GM21390 (cell line): ENCODE measurements around the gene HDAC4.
A peak's percentile ranks its signal among the peaks of the same experiment; 100 is the strongest.

Experiments used
- ATAC-seq: cut with Tn5 transposase; IDR thresholded peaks from one replicate; pipeline ENCODE4 v1.9.1; 2021; ENCODE audit not compliant: unreplicated experiment

The HDAC4 gene

DNA sequence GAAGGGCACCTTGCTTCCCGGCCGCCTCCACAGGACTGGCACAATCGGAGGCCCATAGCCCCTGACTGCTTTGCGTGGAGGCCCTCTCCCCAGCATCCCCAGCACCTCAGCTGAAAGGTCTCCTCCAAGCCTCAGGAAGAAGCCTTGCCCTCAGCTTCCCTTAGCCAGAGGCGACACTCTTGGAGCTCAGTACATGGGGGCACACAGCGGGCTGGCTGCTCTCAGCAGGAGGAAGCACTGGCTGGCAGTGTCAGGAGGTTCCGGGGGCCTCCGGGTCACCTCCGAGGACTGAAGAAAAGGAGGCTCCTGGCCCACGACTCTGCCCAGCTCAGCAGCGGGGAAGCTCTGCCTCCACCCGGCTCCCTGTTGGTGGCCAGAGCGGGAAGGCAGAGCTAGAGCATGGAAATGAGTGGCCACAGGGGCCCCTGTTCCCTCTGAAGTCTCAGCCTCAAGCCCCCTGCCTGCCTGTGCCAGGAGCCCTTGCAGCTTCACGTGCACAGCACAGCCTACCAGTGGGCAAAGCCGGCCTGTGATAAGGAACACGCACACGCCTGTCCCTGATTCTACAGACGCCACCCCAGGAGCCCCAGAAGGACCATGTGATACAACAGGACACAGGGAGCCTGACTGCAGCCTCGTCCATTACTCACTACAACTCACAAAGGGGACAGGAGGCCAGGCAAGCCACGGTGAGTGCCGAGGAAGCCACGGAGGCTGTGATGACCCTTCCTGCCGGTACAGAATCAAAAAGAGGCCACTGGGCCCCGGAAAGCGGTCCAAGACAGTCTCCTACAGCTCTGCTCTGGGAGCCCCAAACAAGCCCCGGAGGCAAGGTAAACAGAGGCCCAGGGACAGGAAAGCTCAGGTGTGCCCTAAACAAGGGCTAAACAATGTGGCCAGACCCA lies 15.5 kb downstream of the HDAC4 start:
- ATAC-seq: no peak

DNA sequence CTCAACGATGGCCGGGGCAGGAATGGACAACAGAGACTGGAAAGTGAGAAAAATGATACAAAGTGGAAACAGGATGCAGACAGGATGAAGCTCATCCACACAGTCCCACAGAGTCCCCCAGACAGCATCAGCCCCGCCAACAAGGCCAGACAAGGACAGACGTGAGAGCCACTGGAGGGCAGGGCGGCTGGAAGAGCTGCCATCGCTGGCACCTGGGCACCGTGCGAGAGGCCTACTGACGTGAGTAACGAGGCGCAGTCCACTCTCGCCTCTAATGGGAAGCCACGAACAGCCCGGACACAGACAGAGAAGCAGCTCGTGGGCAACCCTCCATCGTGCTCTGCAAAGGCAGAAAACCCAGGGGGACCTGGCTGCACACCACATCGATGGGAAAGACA lies 17.1 kb downstream of the HDAC4 start:
- no peak for ATAC-seq

DNA sequence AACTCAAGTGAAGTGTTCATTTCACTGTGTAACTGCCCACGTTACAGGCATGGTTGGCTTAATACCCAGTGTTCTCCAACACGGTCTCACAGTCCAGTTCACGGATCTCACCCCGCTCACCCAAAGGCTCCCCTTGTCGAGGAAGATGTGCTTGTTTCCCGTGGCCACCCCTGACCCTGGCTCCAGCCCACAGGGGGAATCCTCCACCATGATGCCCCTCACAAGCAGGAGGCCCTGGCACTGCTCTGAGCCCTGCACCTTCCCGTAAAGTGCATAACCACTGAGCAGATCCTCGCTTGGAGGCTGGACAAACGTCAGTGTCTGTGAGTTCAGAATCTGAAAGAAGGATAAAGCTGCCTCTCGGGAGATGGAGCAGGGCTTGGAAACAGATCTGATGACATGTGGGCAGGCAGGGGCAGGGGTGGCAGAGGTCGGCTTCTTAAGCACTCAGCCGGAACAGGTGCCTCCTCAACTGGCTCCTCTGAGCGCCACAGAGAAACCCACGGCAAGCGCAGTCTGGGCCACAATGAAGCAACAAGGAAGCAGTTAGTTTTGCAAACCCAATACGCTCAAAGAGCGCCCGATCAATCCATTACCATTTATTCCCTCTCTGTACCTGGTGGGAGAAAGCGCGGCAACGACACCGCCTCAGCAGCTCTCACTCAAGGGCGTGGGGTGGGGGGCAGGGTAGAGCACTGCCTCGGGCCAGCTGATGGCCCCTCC lies 17.6 kb downstream of the HDAC4 start:
- no peak for ATAC-seq

DNA sequence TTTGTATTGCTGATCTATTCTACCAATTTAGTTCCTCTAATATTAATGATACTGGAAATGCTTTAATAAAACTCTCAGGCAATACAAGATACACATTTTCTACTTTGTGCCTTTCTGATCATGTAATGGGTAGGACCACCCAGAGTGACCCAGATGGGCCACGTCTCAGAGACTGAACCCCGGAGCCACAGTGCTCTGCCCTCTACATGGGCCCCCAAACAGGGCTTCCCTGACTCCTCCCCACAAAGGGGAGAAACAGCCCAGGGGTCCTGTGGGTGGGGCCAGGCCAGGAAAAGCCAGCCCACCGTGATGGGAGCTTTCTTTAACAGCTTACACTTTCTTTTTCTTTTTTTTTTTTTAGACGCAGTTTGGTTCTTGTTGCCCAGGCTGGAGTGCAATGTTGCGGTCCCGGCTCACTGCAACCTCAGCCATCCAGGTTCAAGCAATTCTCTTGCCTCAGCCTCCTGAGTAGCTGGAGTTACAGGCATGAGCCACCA lies 18.4 kb downstream of the HDAC4 start:
- no peak for ATAC-seq

DNA sequence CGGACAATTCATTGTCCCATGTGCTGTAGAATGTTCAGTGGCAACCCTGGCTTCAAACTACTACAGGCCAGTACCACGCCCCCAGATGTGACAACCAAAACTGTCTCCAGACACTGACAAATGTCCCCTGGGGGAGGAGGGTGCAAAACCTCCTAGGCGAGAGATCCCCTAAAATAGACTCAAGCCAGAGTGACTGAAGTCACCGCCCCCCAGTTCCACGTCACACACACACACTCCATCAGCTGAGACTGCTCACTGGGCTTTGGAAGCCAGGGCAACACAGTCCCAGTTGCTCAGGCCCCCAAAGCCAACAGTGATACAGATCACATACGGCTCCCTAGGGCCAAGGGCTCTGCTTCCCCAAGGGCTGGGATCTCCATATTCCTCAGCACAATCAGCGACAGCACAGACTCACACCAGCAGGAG lies 19.1 kb downstream of the HDAC4 start:
- peak; percentile 63 for ATAC-seq

DNA sequence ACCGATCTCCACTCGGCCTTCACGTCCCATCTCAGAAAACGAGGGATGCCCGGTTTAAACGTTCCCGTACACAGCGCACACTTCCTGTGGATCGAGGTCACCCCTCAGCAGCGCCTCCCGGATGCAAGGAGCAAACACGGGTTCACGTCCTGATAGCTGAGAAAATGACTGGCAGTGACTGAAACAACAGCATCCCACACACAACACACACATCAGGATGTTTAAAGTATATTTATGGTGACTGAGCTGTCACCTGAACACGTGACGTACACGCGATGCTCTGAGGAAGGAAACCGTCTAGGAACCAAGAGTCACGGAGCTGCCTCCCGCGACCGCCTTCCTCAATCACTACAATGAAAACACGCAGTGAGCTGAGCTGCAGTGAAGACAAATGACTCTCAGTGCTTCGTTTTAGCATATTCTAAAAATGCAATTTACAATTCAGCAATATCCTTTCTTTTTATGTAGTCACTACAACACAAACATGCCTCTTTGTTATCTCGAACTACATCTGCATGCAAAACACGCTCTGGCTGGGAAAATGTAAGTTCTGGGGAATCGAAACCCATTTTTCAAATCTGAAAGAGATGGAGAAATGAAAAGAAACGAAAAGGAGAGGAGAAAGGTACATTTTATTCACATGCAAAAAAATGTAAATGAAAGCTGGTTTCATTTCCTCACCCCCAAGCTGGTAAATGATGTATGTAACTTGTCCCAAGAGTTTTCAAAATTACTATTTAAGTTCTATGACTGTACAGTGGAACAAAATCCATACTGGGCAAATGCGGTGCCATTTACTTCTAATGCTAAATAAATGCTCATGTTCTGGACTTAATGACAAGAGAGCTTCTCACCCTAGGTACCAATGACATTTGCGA lies 19.8 kb downstream of the HDAC4 start:
- ATAC-seq: peak; percentile 55

DNA sequence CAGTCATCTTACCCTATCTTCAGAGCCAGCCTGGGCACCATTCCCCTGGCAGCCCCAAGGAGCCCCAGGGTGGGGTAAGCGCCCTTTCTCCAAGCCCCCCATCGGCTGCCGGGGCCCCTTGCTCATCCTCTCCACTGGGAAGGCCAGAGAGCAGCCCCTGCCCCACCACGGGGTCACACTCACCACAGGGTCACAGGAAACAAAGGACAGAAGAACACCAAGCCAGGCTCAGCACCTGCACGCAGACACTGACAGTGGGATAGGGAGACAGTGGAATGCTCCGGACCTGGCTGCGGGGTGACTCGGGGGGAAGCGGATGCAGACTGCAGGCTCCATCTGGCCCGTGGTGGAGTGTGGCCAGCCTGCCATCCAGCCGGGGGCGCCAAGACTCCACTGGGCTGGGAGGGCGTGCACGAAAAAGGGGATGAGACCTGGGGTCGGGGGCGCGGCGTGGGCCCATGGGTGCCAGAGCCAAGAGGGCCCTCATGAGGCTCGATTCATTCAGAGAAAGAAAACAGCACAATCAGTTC lies 21.1 kb downstream of the HDAC4 start:
- no peak for ATAC-seq

DNA sequence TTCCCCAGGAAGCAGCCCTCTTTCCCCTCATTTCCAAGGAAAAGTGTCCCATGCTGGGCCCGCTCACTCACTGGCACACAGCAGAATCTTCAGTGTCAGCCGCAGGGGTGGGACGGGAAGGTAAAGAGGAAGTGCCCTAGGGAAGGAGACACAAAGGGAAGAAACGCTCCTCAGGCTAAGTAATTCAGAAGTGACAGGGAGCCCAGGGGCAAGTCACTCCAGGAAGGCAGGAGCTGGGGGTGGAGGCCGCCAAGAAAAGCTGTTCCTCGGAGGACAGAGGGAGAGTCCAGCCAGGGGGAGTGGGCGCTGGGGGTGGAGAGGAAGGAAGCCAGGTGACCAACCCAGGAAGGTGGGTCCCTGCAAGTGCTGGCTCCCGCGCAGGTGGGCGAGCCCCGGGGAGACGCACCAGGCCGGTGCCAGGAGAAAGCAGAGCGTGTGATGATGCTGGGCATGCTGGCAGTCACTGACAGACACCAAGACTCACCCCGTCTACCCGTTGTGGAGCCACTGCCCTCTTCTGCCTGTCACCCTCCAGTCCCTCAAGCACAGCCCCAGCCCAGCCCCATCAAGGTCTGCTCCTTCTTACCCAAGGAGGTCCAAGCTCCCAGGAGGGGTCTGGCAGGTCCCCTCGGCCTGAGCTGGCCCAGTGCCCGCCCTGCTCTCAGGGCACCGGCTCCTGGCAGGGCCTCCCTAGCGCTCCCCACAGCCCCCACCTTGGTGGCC lies 21.7 kb downstream of the HDAC4 start:
- ATAC-seq: no peak

DNA sequence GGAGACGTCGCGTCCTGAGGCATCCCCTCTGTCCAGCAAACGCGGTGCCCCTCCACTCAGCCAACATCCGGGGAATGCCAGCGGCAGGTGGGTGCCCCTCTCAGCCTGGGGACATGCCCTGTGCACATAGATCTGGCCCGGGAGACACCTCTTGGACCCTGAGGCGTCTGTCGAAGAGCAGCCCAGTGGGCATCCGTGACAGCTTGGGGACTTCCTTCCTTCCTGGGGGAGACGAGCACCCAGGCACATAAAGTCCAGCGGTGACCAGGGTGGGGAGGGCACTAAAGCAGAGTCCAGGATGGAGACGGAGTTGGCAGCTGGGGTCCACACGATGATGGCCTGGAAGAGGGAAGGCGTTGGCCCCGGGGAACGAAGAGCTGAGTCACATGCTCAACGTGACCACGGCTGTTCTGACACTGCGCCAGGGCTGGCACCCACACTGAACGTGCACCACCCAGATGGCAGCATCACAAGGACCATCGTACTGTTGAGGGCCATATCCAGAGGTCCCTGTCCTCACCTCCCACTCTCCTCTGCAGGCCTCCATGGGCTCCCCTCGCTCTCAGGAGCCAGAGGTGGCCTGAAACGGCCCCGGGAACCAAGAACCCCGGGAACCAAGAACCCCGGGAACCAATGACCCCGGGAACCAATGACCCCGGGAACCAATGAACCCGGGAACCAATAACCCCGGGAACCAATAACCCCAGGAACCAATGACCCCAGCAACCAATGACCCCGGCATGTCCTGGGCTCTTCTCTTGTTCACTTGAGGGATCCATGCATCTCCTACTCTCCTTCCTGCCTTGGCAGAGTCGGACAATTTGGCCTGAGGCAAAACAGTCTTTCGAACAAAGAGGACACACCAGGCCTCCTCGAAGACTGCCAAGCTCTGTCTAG lies 22.6 kb downstream of the HDAC4 start:
- no peak for ATAC-seq

DNA sequence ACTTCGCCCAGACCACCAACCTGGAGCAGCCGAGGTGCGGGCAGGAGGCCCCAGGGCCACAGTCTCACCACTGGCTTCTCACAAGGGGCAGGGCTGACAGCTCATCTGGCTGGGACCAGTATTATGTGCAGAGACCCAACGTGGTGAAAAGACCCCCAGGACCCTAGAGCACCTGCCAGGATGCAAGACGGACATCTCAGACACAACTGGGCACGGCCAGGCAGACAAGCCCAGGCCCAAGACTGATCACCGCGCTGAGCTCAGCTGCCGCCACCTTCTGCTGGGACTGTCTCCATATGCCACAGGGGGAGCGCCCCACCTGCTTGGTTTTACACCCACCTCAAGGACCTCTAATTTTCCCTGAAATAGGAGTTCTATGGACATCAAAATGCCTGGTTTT lies 23.2 kb downstream of the HDAC4 start:
- no peak for ATAC-seq

DNA sequence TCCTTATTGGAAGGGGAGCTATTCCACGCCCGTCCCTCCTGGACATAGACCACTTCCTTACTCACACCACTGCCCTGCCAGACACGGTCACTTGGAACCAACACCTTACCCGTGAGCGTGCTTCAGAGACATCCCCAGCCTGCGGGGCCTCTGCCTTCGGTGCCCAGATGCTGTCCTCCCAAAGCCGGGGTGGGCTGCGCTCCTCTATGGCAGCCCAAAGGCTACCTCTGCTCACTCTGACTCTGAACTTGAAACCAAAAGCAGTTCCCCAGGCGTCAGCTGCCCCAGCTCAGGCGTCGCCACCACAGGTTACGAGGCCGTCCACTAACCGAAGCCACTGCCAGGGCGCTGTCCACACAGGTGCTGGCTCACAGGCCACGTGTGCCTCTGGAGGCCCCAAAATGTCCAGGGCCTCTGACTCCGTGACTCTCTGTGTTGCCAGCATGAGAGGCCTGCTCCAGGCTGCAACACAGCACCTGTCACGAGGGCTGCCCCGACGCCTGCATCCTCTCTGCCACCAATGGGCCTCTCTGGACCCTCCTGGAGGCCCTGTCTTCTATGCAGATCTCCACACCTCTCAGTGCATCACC lies 23.8 kb downstream of the HDAC4 start:
- no peak for ATAC-seq

DNA sequence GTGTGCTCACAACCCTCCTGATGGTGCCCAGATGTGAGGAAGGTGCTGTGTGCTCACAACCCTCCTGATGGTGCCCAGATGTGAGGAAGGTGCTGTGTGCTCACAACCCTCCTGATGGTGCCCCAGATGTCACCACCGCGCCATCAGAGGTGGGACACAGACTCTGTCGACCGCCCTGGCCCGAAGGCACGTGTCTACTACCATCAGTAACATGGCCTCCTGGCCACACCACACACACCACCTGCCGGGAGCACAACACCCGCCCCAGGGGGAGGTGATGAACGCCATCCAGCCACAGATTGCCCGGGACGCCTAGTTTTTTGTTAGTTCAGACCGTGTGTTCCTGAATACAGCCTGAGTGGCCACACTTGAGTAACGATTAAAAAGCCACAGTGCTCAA lies 24.5 kb downstream of the HDAC4 start:
- no peak for ATAC-seq

DNA sequence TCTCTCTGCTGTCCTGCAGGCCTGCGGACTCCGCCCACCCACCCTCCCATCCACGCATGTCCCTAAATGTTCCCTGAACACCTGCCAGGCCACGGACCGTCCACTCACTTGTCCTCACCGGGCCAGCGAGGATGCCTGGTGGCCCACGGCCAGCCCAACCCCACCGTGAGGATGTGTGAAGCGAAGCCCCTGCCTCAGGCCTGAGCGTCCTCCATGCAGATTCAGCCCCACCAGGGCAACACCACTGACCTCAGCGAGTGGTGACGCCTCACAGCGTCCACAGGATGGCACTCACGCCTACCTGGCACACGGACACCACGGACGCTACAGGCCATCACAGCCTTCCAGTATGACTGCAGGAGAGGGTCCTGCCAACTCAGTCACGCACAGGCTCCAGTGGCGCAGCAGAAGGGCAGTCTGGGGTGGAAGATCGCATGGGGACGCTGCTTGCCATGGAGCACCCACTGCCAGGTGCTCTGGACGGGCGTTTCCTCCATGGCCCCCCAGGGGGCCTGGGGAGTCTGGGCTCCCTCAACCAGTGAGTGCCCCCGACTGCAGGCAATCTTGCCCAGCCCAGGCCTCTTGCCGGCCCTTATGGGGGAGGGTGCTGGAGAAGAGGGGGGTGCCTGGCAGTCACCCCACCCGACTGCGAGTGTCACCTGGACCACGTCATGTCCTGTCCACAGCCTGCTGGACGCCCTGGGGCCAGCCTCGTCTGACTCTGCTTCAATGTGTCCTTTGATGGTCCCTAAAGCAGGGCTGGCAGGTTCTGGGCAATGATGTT lies 25.4 kb downstream of the HDAC4 start:
- ATAC-seq: no peak

DNA sequence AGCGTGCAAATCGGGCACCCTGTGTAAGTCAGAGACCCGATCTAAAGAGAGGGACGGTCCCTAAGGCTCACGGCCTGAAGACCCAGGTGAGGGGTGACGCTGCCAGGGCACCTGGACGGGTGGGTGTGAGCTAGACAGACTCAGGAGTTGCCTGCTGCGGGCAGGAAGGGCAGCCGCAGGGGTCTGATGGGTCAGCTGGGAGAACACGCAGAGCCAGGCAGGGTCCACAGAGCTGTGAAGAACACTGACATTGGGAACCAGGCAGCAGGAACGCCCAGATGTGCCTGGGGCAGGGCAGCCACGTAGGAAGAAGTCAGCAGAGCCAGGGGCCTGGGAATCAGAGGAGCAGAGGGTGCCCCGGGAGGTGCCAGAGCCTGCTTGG lies 25.9 kb downstream of the HDAC4 start:
- no peak for ATAC-seq

DNA sequence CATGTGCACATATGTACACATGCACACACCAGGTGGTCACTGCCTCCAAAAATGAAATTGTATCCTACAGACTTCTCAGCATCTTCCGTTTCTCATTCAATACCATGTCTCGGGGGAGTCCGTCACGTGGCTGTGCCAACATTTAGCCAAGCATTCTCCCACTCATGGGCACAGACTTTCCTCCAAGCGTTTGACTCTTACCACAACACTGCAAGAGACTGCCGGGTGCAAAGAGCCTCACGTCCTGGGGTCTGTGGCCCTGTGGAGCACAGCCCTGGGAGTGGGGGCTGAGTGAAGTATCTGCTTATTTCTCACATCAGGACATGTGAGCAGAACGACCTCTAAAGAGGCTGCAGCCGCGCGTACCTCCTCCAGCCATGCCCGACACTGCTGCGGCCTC lies 28.0 kb downstream of the HDAC4 start:
- no peak for ATAC-seq

DNA sequence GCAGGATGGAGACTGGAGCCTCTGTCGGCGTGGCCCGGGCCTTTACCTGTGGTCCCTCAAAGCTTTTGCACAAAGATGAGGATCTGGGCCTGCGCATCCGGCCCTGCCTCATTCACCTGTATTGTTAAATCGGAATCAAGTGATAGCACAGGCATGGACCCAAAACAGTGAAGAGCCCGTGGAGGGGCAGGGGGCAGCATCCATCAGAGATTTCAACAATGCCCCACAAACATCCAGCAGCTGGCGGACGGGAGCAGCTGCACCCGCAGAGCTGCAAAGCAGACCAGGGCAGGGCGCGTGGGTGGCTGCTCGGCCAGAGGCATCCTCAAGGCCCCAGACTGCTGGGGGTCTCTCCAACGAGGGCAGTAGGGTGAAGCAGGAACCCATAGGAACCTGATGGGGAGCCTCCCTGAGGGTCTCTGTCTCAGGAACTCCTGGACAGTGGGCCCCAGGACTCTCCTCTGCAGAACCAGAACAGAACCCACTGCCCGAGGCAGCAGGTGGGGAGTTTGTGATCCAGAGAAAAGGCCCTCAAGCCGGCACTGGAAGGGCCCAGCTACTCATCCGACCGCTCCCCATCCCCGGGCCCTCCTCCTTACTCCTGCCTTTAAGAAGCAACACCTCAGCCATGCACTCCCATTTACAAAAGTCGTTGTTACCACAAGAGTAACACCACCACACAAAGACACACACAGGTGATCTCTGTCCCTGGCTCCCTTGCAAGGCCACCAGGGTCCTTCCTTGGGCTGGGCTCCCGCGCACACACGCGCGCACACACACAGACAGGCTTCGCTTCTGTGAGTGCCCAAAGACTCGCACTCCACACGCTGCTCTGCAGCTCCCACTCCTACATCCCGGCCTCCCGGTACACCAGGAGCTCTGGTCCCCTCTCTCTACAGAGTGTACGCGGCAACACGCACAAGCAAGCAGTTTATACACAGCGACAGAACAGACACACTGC lies 28.8 kb downstream of the HDAC4 start:
- ATAC-seq: no peak
